IPS DF 4.7 (cell line): ENCODE measurements around the gene SNX6.
"Not testable (repeated sequence)": the region's sequence is repeated elsewhere in the genome, so short reads cannot be mapped to it uniquely, and the experiment has no call there.

Source experiments
- DNase-seq: peaks from one replicate; pipeline ENCODE4 v3.0.0-alpha.2; 2013; ENCODE audit warnings: low spot score; ENCODE audit errors: extremely low read depth

SNX6 gene

GRCh38 chr14:34634360-34634771, 4.4 kb upstream of the SNX6 start:
- DNase-seq = not testable (repeated sequence)

- DNase-seq = no peak
These were observed 3.8 kb upstream of the SNX6 start for GRCh38 chr14:34633742-34634141.

- DNase-seq = no peak
These were observed 2.5 kb upstream of the SNX6 start for GRCh38 chr14:34632411-34632978.

GRCh38 chr14:34629344-34629656, 648 bp downstream of the SNX6 start:
- no peak for DNase-seq

- no peak for DNase-seq
These were observed 1.2 kb downstream of the SNX6 start for GRCh38 chr14:34628681-34629135.

- no peak for DNase-seq
These were observed 6.4 kb downstream of the SNX6 start for GRCh38 chr14:34623506-34623905.

GRCh38 chr14:34620839-34621238, 9.1 kb downstream of the SNX6 start:
- no peak for DNase-seq

GRCh38 chr14:34620115-34620514, 9.8 kb downstream of the SNX6 start:
- DNase-seq = no peak

GRCh38 chr14:34619471-34619870, 10.5 kb downstream of the SNX6 start:
- no peak for DNase-seq

- DNase-seq = no peak
These were observed 13.6 kb downstream of the SNX6 start for GRCh38 chr14:34616360-34616759.

- no peak for DNase-seq
These were observed 14.4 kb downstream of the SNX6 start for GRCh38 chr14:34615507-34615906.

- DNase-seq = no peak
These were observed 15.3 kb downstream of the SNX6 start for GRCh38 chr14:34614638-34615037.

GRCh38 chr14:34610101-34610500, 19.8 kb downstream of the SNX6 start:
- DNase-seq = no peak

- no peak for DNase-seq
These were observed 24.5 kb downstream of the SNX6 start for GRCh38 chr14:34605461-34605860.

GRCh38 chr14:34604995-34605394, 25.0 kb downstream of the SNX6 start:
- no peak for DNase-seq

- no peak for DNase-seq
These were observed 33.1 kb downstream of the SNX6 start for GRCh38 chr14:34596891-34597290.

GRCh38 chr14:34593740-34594375, 36.1 kb downstream of the SNX6 start:
- DNase-seq = no peak

GRCh38 chr14:34592623-34593022, 37.3 kb downstream of the SNX6 start:
- no peak for DNase-seq

- DNase-seq = no peak
These were observed 46.4 kb downstream of the SNX6 start for GRCh38 chr14:34583525-34583924.

GRCh38 chr14:34582117-34582680, 47.7 kb downstream of the SNX6 start:
- DNase-seq = no peak

- DNase-seq = no peak
These were observed 49.6 kb downstream of the SNX6 start for GRCh38 chr14:34580381-34580780.

GRCh38 chr14:34571771-34572170, 58.2 kb downstream of the SNX6 start:
- DNase-seq = no peak

- DNase-seq = no peak
These were observed 60.2 kb downstream of the SNX6 start for GRCh38 chr14:34569750-34570149.
